ENCODE data around the gene ASPG.

Gene ASPG

DNA sequence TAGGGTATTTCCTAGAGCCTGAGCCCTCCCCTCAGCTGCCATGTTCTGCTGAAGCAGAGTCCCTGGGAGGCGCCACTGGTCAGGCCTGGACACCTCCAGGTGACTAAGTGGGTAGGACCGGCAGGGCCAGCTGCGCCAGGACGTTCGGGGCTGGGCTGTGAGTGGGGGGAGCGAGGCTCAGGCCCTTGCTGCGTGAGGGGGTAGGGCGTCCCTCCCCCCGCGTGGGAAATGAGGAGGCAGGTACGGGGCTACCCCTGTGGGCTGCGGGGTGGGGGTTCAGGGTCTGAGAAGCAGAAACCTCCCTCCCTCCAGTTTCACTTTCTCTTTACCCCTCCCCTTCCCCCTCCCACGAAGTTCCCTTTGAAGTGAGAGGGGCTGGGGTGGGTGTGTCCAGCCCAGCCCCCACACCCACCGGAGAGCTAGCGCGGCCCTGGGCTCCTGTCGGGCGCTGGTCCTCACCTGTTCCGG lies 30.8 kb downstream of the ASPG start:
- no peak for DNase-seq (ENCODE audit: low read depth, low spot score)

DNA sequence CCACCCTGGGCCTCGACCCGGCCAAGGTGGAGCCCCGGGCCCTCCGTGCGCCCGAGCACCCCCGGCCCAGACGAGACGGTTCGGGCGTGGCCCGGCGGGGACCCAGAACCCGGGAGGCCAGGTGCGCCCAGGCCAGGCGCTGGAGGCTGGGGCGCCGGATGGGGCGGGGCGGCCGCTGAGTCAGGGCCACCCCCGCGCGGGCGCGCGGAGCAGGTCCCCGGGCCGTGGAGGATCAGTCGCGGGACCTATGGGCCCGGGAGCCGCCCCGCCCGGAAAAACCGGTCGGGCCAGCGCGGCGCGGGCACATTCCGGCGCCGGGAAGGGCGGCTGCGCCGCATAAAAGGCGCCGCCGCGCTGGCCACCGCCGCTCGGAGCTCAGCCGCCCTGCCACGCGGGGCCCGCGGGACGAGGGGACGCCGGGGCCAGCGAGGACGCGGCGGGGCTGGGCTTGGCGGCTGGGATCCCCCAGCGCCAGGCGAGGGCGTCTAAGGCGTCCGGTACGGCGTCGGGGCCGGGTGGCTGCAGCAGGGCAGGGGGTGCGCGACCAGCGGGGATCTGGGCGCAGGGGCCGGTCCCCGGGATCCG lies 31.3 kb downstream of the ASPG start:
- DNase-seq (ENCODE audit: low read depth, low spot score): no peak

DNA sequence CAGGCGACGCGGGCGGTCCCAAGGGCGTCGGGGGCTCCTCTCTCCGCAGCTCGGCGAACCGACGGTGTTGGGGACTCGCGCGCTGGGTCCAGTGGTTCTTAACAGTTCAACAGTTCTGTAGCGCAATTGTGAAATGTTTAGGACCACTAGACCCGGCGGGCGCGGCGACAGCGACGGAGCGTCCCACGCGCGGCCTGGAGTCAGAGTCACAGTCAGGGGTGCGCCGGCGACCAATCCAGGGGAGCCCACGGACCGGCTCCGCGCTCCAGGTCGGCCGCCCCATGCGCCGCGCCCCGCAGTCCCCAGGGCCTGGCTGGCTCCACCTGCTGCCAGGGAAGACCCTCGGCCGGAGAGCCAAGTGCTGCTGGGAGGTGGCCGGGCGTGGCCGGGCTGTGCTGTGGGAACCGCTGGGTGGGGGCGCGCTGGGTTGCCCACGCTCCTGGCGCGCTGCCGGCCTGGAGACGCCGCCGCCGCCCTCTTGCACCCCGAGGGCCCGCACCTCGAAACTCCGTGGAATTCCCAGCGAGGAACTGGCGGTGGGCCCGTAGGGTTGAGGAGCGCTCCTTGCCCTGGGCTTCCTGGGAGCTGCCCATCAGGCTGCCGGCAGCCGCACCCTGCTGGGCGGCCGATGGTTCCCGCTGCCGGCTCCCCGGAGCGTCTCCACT lies 32.0 kb downstream of the ASPG start:
- DNase-seq (ENCODE audit: low read depth, low spot score): no peak

DNA sequence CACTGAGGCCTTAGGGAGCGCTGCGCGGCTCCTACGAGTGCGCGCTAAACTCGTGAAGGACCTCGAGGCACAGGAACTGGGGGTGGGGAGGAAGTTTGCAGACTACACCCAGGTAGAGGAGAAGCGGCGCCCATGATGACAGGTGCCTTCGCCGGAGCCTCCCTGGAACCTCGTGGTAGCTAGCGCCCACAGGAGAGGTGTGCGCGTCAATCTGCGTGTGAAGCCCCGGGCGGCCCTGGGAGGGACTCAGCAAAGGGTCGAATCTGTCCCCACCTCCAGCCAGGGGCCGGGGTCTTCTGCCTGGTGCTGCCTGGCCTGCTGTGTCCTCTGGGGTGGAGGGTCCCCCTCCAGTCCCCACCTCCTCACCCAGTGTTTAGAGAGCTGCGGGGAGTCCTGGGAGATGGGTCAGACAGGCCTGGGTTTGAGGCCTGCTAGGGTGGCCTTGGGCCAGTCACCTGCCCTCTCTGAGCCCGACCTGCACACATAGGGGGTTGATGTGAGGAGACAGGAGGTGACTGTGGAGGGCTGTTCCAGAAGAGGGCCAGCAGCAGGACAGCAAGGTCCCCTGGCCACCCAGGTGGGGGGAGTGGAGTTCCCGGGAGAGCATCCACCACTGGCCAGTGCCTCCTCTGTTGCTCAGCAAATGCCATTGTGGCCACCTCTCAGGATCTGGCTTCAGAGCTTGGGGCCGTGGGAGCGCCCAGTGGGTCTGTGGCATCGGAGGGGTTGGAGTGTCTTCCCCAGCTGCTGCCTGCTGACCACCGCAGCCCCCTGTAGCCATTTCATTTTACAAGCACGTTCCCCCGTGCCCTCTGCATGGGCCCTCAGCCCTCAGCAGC lies 32.7 kb downstream of the ASPG start:
- no peak for DNase-seq (ENCODE audit: low read depth, low spot score)

DNA sequence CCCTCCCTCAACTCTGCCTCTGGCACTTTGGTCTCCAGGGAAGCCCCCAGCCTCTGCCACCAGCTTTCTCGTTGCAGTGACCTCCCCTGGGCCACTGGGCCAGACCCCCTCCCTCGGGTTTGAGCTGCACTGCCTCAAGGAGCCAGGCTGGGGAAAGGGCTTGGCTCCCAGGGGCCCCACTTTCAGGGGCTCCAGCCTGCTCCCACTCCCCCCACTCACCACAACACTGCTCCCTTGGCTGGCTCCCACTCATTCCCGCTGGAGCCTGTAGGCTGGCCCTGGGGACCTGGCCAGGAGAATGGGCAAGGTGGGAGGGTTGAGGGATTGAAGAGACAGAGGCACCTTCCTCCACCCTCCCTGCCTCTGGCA lies 33.6 kb downstream of the ASPG start:
- no peak for DNase-seq (ENCODE audit: low read depth, low spot score)

DNA sequence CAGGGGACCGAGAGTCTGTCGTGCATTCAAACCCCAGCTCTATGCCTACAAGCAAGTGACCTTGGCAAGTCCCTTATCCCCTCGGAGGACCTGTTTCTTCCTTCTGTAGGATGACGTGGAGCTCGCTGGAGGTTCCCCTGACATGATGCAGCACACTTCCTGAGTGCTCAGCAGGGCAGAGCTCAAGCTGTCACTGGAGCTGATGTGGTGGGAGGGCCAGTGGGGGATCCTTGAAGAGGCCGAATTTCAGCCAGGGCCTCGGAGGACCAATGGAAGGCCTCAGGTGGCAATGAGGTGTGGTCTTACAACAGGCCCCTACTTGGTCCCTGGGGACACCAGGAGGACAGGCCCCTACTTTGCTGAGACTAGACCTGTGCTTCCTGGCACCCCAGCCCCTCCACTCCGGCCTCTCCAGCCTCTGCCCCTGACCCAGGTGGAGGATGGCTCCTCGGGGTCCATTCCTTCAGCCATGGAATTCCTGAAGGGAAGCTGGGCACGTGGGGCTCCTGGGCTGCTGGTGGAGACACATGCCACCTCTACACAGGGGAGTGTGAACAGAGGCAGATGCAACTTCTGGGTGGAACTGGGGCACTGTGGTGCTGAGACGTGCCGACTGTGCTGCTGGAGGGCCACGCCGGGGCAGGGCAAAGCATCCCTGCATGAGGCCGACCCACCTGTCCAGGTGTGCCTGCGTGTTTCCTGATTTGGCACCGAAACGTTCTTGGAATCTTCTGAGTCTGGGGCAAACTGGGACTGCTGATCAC lies 34.2 kb downstream of the ASPG start:
- no peak for DNase-seq (ENCODE audit: low read depth, low spot score)

DNA sequence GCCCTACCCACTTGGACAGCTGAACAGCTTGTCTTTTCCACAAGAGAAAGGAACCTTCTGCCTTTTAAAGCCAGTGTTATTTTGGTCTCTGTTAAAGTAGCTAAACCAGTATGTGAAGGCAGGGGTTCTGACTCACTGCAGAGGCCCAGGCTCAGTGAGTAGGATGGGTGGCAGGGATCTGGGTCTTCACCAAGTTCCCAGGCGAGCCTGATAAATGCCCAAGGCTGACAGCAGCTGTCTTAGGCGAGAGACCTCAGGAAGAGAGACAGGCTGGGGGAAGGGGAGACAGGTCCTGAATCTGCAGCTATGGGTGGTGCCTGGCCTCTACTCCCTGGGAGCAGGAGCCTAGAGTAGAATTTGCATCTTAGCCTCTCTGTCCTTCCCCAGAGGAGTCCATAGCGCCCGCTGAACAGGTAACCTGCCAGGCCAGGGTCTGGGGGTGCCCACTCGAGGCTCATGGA lies 34.8 kb downstream of the ASPG start:
- no peak for DNase-seq (ENCODE audit: low read depth, low spot score)

DNA sequence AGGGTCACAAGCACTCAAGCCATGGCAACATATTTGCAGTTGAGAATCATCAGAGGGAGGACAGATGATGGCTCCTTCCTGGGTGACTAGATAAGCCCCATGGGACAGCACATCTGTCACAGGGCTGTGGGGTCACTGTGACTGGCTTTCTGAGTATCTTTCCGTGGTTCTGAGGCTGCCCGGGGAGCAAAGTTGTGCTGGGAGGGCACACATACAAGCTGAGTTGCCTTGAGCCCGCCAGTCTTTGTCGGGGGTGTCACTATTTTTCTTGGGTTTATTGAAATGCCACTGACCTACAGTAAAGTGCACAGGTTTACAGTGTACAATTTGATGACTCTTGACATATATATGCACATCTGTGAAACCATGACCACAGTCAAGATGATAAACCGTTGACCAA lies 35.6 kb downstream of the ASPG start:
- DNase-seq (ENCODE audit: low read depth, low spot score): no peak

DNA sequence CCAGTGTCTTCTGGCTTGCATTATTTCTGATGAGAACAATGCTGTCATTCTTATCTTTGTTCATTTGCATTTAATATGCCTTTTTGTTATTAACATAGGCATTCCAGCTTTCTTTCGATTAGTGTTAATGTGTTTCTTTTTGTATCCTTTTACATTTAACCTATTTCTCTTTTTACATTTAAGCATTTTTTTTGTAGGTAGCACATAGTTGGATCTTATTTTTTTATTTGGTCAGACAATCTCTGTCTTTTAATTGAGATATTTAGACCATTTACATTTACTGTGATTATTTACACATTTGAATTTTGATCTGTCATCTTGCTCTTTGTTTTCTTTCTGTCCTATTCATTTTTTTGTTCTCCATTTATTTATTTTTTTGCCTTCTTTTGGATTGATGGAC lies 38.4 kb downstream of the ASPG start:
- DNase-seq (ENCODE audit: low read depth, low spot score): no peak

DNA sequence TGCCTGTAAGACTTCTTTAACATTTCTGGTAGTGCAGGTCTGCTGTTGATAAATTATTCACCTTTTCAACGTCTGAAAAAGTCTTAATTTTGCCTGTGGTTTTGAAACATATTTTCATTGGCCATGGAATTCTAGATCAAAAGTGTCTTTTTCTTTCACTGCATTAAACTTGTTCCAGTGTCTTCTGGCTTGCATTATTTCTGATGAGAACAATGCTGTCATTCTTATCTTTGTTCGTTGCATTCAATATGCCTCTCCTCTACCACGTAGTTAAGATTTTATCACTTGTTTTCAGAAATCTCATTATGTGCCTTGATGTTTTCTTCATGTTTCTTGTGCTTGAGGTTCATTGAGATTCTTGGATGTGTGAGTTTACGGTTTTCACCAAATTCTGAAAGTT lies 39.5 kb downstream of the ASPG start:
- no peak for DNase-seq (ENCODE audit: low read depth, low spot score)

DNA sequence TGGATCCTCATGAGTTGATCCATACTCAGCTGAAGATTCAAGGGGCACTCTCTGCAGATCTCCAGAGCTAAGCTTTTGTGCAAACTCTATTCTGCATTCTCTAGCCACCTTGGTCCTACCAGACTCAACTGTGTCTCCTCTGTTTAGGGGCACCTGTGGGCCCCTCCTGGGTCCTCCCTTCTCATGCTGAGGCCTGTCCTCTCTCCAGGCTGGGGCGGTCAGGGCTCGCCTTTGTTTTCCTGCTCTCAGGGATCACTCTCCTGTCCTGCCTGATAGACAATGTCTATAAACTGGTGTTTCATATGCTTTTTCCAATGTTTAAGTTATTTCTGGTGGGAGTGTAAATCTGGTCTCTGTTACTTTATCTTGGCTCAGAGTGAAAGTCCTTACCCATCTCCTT lies 41.3 kb downstream of the ASPG start:
- no peak for DNase-seq (ENCODE audit: low read depth, low spot score)

DNA sequence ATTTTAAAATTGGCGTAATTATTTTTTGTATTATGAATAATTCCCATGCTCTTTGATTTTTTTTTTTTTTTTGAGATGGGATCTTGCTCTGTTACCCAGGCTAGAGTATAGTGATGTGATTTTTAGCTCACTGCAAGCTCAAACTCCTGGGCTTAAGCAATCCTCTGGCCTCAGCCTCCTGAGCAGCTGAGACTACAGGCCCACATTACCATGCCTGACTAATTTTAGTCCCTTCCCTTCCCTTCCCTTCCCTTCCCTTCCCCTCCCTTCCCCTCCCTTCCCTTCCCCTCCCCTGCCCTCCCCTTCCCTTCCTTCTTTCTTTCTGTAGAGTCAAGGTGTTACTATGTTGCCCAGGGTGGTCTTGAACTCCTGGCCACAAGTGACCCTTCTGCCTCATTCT lies 43.5 kb downstream of the ASPG start:
- no peak for DNase-seq (ENCODE audit: low read depth, low spot score)

DNA sequence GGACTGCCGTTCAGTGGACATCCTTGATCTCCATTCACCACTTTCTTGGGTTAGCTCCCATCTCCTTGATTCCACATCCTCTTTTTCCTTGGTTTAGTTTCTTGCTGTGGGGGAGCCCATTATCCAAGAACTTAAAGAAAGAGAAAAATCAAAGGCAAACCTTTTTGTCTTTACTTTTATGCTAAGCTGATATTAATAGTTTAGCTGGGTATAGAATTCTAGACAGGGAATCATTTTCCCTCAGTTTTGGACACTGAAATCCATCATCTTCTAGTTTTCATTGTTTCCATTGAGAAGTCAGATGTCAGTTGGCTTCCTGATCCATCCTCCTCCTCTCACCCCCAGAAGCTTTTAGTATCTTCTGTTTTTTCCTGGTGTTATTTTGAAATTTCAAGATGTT lies 44.1 kb downstream of the ASPG start:
- no peak for DNase-seq (ENCODE audit: low read depth, low spot score)

DNA sequence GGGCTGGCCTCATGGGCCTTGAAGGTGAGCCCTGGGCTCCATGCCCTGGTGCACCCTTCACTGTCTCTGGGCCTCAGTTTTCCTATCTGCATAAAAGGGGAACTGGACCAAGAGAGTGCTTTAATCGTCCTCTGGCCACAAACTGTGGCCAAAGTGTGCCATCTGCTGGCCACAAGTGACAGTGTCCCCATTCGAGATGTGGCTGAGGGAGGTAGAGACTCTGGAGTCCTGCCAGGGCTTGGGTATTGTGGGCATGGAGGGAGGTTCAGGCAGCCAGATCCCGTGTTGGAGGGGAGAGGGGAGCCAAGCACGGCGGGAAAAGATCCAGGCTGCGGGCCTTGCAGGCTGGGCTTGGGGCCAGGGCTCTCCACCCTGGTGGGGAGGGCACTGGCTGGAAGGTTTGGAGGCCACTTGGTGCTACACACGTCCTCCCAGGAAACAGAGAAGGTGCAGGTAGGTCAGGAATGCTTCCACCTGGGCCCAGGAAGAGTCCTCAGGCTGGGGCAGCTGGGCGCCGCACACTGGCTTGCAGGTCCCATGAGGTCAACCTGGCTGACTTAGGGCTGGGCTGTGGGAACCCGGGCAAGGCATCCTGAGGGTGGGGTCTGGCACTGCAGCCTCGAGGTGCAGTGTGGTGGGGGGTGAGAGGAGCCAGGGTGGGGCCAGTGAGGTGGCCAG lies 45.6 kb downstream of the ASPG start:
- DNase-seq (ENCODE audit: low read depth, low spot score): no peak

DNA sequence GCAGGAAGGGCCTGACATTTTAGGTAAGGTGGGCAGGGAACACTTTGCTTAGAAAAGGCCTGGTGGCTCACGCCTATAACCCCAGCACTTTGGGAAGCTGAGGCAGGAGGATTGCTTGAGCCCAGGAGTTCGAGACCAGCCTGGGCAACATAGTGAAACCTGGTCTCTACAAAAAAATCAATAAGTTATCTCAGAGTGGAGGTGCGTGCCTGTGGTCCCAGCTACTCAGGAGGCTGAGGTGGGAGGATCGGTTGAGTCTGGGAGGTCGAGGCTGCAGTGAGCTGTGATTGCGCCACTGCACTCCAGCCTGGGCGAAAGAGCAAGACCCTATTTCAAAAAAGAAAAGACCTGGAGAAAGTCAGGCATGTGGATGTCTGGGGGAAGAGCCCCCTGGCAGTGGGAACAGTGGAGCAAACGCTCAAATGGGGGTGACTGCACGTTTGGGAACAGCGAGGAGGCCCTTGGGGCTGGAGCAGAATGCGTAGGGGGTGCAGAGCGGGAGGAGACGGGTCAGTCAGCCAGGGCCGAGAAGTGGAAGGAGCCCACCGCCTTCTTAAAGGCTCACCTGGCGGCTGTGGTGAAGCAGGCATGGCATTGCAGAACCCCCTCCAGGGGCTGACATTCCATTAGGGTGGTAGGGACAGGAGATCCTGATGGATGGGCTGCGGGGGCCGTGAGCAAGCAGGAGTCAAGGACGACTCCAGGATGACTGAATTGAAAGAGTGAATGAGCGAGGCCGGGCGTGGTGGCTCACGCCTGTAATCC lies 46.6 kb downstream of the ASPG start:
- DNase-seq (ENCODE audit: low read depth, low spot score): no peak

DNA sequence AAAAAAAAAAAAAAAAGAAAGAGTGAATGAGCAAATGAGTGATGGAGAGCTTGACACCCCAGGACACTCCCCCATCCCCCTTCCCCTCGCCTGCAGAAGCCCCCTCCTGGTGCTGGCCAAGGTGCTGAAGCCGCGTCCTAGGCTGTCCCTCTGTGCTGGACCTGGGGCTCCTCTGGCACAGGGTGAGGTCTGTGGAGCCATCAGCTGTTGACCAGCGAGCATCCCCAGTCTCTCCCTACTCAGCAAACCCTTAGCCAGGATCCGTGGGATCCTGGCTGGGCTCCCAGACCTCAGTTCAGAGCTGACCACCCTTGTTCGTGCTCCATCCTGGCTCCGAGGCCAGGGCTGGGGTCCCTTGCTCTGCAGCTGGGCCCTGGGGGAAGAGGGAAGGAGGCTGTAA lies 47.5 kb downstream of the ASPG start:
- DNase-seq (ENCODE audit: low read depth, low spot score): no peak

DNA sequence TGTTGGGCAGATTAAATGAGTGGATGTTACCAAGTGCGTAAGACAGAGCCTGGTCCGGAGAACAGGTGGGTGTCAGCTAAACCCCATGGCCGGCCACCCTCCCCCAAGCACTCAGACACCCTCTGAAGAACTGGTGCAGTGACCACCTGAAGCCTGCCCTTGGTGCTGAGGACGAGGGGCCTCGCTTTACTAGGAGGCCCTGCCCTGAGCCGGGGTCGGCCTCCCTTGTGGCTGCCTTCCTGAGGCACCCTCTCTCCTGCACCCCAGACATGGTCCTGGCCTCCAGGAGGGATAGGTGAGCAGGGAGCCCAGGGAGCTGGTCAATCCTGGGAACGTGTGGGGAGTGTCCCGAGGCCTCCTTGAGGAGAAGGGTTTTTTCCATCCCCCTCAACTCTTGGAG lies 48.0 kb downstream of the ASPG start:
- no peak for DNase-seq (ENCODE audit: low read depth, low spot score)

DNA sequence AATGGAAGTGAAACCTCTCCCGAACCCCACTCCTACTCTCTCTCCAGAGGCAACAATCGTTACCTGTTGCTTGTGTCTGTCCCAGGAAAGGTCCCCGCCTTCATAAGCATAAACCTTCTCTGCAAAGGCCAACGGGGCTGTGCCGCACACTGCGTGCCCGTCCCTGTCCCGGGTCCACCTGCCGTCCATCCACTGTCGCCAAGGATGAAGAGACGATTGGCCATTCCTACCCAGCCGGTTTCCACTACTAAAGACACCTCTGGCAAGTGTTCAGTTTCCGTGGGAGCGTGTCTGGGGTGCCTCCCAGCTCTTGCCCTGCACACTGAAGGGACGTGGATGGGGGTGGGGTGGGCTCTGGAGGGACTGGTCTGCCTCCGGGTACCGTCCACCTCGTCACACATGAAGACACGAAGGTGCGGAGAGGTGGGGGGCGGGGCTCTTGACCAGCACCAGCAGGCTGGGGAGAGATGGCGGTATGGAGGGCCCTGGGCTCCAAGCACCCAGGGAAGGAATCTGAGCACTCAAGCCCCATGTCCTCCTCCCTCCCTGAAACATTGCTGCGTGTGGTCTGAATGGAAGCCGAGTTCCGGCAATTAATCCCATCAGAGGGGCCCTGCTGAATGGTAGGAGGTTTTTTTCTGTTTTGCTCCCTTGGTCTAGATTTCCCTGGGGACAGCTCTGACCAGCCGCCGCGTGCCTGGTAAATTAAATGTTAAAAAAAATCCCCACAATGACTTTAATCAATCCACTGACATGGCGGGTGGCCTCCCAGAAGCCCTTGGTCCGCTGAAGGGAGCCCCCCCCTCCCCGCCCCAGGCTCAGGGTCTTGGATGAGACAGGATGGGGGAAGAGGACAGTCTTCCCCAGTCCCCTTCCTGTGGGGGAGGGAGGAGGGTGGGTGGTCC lies 48.8 kb downstream of the ASPG start:
- DNase-seq (ENCODE audit: low read depth, low spot score): no peak

DNA sequence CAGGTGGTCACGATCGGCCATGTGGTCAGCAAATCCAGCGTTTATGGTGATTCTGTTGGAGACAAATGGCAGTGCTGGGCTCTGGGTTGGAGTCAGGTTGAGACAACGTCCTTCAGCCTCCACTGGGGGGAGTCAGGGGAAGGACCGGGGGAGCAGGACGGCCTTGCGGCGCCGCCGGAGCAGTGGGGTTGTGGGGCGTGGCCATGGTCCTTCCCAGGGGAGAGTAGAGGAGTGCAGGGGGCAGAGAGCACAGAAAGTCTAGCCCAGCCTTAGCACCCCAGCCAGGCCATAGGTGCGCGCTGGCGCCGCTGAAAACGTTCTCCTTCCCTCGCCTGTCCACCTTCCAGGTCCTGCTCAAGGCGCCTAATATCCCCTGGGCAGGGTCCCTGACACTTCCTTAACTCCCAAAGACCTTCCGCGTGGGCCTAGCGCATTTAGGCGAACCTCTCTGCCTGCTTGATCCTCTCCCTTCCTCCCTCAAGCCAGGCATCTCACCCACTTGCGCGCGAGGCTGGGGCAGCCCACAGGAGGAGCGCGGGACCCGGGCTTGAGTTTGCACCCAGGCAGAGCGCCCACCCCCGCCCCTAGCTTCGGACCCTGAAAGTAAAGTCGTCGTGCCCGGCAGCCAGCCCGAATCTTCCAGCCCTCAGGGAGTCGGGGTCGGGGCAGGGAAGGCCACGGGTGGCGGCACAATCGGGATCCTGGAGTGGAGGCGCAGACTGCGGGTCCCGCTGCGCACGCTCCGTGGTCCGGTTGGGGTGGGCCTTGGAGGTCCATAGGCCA lies 49.8 kb downstream of the ASPG start:
- DNase-seq (ENCODE audit: low read depth, low spot score): no peak
